Measurements from ENCODE around the gene MEF2C. TPM values are rescaled to one million over a fixed set of nuclear protein-coding genes. Genes with fewer than 3 reads are reported as not detected.
A peak's percentile ranks its signal among the peaks of the same experiment; 100 is the strongest.

MEF2C gene
- total RNA-seq, 2 experiments from 2014 or later = 0.60 to 0.87 TPM

- ChIA-PET CTCF (interaction anchor here (0.7 kb wide), 1 partner anchor 32 kb away, joined by 3 read pairs; no protein-coding TSS in a partner anchor), POLR2A (no interaction called here)
- Histone ChIP-seq H3K4me1 (ENCODE audit: insufficient read depth, low read length) (no peaks in the 10 kb centered on the region), H3K27me3 (ENCODE audit: control insufficient read depth in 1 of 2, insufficient read depth in 2 of 2, low read length in 2 of 2) (no peaks in the 10 kb centered on the region), H3K9me3 (ENCODE audit: control insufficient read depth in 1 of 2, insufficient read depth in 1 of 2, low read length in 2 of 2) (peaks cover 0 to 3% of the 10 kb centered on the region in 2 experiments), H3K36me3 (ENCODE audit: insufficient read depth, low read length) (no peaks in the 10 kb centered on the region), H3K4me3 (ENCODE audit: low read length) (no peak overlapping the region), H3K27ac (ENCODE audit: low read depth in 1 of 2, low read length in 2 of 2) (no peak overlapping the region)
- ATAC-seq (ENCODE audit: poor library complexity) = no peak
- no peak overlapping the region for H3K4me3 Mint-ChIP-seq
- no peaks in the 10 kb centered on the region for H3K9me3 Mint-ChIP-seq
- H3K36me3 Mint-ChIP-seq (ENCODE audit: low read depth) = no peaks in the 10 kb centered on the region
- no peak for DNase-seq
- no peak for TF ChIP-seq CTCF (IDR thresholded peaks at IDR 0.05)
- intact Hi-C loops (cut with DNase I, micrococcal nuclease) = no loop called here
- no peak overlapping the region for H3K27ac Mint-ChIP-seq
- no peaks in the 10 kb centered on the region for H3K4me1 Mint-ChIP-seq (ENCODE audit: low read depth)
- no peaks in the 10 kb centered on the region for H3K27me3 Mint-ChIP-seq
These were observed 95.1 kb downstream of the MEF2C start for GRCh38 chr5:88787856-88788255.

GRCh38 chr5:88786789-88787188, 96.2 kb downstream of the MEF2C start:
- no peaks in the 10 kb centered on the region for H3K27me3 Mint-ChIP-seq
- Histone ChIP-seq H3K27me3 (ENCODE audit: control insufficient read depth in 1 of 2, insufficient read depth in 2 of 2, low read length in 2 of 2) (no peaks in the 10 kb centered on the region), H3K4me1 (ENCODE audit: insufficient read depth, low read length) (no peaks in the 10 kb centered on the region), H3K27ac (ENCODE audit: low read depth in 1 of 2, low read length in 2 of 2) (no peak overlapping the region), H3K4me3 (ENCODE audit: low read length) (no peak overlapping the region), H3K9me3 (ENCODE audit: control insufficient read depth in 1 of 2, insufficient read depth in 1 of 2, low read length in 2 of 2) (peaks cover 0 to 3% of the 10 kb centered on the region in 2 experiments), H3K36me3 (ENCODE audit: insufficient read depth, low read length) (no peaks in the 10 kb centered on the region)
- CTCF ChIA-PET = no interaction called here
- no peak for DNase-seq
- H3K27ac Mint-ChIP-seq = no peak overlapping the region
- H3K4me1 Mint-ChIP-seq (ENCODE audit: low read depth) = no peaks in the 10 kb centered on the region
- H3K36me3 Mint-ChIP-seq (ENCODE audit: low read depth) = no peaks in the 10 kb centered on the region
- no peak for ATAC-seq (ENCODE audit: poor library complexity)
- POLR2A ChIA-PET = no interaction called here
- H3K4me3 Mint-ChIP-seq = no peak overlapping the region
- H3K9me3 Mint-ChIP-seq = no peaks in the 10 kb centered on the region
- no peak for TF ChIP-seq CTCF (IDR thresholded peaks at IDR 0.05)
- intact Hi-C loops (cut with DNase I, micrococcal nuclease) = no loop called here

DNA sequence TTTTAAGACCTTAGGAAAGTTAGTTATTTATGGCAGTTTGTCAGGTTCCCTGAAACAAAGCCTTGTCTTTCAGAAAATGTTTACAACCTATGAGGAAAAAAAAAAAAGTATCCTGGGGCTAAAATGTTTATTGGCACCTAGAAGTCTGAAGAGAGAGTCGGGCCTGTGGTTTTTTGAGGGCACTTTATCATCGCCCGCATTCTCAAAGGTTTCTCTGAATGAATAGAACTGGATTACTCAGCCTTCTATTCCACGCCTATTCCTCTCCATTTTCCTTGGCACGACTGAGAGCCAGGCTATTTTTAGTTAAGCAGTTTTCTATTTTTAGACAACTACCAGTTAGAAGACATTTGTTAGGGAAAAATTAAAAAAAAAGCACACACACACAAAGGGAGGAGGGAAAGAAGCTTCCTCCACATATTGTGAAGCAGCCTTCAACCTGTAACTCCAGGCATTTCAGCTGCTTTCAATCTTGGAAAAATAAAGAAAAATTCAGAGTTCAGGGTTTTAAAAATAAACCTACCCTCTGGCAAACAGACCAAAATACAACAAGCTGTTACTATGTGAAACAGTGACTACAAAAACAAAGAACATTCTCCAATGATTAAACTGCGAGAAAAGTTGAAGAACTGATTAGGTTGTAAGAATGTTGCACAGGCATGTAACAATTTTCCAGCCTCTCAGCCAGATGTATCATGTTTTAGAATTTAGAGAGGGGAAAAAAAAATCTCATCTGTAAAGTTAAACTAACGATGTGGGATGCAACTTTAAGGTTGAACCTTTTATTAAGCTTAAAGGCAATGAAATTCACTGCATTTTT, 97.0 kb downstream of the MEF2C start:
- no peak for TF ChIP-seq CTCF (IDR thresholded peaks at IDR 0.05)
- Histone ChIP-seq H3K36me3 (ENCODE audit: insufficient read depth, low read length) (no peaks in the 10 kb centered on the region), H3K9me3 (ENCODE audit: control insufficient read depth in 1 of 2, insufficient read depth in 1 of 2, low read length in 2 of 2) (peaks cover 0 to 3% of the 10 kb centered on the region in 2 experiments), H3K27me3 (ENCODE audit: control insufficient read depth in 1 of 2, insufficient read depth in 2 of 2, low read length in 2 of 2) (no peaks in the 10 kb centered on the region), H3K4me3 (ENCODE audit: low read length) (no peak overlapping the region), H3K27ac (ENCODE audit: low read depth in 1 of 2, low read length in 2 of 2) (no peak overlapping the region), H3K4me1 (ENCODE audit: insufficient read depth, low read length) (no peaks in the 10 kb centered on the region)
- Mint-ChIP-seq H3K4me3 (no peak overlapping the region), H3K36me3 (ENCODE audit: low read depth) (no peaks in the 10 kb centered on the region), H3K27me3 (no peaks in the 10 kb centered on the region), H3K9me3 (no peaks in the 10 kb centered on the region), H3K4me1 (ENCODE audit: low read depth) (no peaks in the 10 kb centered on the region), H3K27ac (no peak overlapping the region)
- ChIA-PET CTCF (no interaction called here), POLR2A (no interaction called here)
- intact Hi-C loops (cut with DNase I, micrococcal nuclease) = no loop called here
- DNase-seq (peak in 2 of 14 experiments; percentile 9 to 15), ATAC-seq (ENCODE audit: poor library complexity) (no peak)
